GM12873 (cell line): ENCODE data around the gene WNK2.

Experiments used
- CTCF ChIP-seq: IDR thresholded peaks from 2 replicates; pipeline ENCODE4 v1.5.1; 2012; ENCODE audit warnings: low read depth, mild to moderate bottlenecking, moderate library complexity, low read length, control low read depth; ENCODE audit not compliant: insufficient read depth; ENCODE audit errors: missing control alignments

WNK2 gene

DNA sequence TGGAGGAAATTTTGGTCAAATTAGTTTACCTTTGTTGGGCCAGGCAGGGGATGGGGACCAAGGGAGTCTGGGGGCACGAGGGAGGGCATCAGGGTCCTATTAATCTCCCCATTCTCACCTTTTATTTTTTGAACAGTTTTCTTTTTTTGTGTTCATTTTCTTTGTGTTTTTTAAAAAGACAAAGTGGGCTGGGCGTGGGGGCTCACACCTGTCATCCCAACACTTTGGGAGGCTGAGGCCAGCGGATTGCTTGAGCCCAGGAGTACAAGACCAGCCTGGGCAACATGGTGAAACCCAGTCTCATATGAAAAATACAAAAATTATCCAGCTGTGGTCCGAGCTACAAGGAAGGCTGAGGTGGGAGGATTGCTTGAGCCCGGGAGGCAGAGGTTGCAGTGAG lies 103.7 kb downstream of the WNK2 start:
- no peak for TF ChIP-seq CTCF

DNA sequence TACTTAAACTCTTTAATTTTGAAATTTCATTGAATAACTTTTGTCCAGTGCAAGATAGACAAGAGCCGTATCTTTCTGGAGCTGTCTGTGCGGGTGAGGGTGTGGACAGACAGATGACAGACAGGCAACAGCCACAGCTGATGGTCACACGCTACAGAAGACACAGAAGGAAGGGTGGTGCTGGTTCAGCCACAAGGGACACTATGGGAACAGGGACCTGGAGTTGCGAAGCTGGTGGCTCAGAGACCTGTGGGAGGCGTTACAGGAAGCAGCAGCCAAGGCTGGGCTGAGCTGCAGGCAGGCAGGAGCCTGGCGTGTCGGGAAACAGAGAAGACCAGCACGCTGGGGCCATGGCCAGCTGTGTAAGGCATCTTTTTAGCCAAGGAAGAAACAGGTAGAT lies 104.4 kb downstream of the WNK2 start:
- TF ChIP-seq CTCF = no peak

DNA sequence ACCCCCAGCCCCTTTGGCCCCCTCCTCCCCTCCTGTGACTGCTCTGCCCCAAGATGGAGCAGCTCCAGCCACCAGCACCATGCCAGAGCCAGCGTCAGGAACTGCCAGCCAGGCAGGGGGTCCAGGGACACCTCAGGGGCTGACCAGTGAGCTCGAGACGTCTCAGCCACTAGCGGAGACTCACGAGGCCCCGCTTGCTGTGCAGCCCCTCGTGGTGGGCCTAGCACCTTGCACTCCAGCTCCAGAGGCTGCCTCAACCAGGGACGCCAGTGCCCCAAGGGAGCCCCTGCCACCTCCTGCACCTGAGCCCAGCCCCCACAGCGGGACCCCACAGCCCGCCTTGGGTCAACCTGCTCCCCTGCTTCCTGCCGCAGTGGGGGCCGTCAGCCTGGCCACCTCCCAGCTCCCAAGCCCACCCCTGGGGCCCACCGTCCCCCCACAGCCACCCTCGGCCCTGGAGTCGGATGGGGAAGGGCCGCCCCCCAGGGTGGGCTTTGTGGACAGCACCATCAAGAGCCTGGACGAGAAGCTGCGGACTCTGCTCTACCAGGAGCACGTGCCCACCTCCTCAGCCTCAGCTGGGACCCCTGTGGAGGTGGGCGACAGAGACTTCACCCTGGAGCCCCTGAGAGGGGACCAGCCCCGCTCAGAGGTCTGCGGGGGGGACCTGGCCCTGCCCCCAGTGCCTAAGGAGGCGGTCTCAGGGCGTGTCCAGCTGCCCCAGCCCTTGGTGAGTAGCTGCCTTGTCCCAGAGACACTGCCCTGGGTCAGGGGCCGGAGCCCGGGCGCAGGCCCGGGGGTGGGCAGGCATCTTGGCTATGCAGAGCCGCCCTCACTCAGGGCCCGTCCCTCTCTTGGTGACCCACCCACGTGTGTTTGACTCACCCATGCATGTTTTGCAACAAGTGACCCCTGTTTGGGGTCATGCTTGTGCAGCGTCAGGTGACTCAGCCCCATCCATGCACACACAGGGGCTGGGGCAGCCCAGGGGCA lies 105.2 kb downstream of the WNK2 start:
- TF ChIP-seq CTCF = no peak

DNA sequence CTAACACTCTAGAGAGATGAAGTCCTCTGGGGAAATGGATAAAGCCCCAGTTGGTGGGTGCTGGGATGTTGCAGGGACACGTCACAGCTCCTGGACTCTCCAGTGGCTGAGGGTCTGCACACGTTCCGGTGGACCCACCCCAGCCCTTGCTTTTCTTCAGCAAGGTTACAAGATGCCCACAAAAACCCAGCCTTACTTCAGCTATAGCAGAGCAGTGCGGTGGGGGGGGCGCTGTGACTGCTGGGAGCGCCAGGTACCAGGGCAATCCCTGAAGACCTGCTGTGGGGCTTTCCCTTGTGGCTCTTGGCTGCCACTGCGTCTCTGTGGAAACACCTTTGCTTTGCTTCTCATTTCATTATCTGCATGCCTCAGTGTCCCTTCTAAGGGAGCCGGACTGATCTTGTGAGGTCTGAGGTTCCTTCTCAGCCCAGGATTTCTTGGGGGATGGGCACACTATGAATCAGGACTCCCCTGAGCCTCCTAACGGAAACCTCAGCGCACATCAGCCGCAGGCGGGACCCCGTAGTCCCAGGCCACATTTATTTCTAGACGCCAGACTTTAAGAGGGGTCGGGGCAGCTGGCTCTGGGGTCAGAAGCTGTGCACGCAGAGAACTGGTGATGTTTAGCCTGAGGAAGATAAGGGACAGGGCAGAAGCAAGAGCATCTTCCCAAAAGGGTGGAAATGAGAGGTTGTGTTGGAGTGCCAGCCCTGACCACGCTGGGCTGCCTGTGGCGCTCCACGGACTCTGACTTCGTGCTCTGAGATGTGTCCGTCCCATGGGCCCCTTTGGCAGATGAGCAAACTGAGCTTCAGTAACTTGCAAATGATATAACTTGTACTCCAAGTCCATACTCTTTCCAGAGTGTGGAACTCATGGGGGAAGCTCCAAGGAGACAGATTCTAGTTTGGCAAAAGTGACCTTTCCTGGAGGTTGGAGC lies 106.8 kb downstream of the WNK2 start:
- peak; percentile 21 for TF ChIP-seq CTCF

GRCh38 chr9:93291536-93292287 lies 107.8 kb downstream of the WNK2 start:
- TF ChIP-seq CTCF = no peak

- TF ChIP-seq CTCF = no peak
Measured at GRCh38 chr9:93292288-93292615, 108.3 kb downstream of the WNK2 start.
